ENCODE measurements around the gene MLLT6. TPM values are rescaled to one million over a fixed set of nuclear protein-coding genes. Genes with fewer than 3 reads are reported as not detected.

Gene MLLT6
- total RNA-seq, 1 donor from 2014 or later = 7.4 TPM

GRCh38 chr17:38748149-38748891 is 43.2 kb downstream of the MLLT6 start, which contains the start of gene PCGF2:
Gene PCGF2, minus strand, starts transcription at chr17:38748336. Its CDS starts 7,934 bp downstream, at chr17:38740402.
- Mint-ChIP-seq H3K36me3 (peaks cover 10% of the 10 kb centered on the region), H3K4me1 (peaks cover 54% of the 10 kb centered on the region)
- peaks cover 75% of the 10 kb centered on the region for H3K79me2 ChIP-seq (ENCODE audit: low read depth)

GRCh38 chr17:38748892-38749222 is 43.8 kb downstream of the MLLT6 start:
- H3K27me3 Mint-ChIP-seq (ENCODE audit: insufficient read depth, low read depth) = peaks cover 26% of the 10 kb centered on the region
- no peaks in the 10 kb centered on the region for H3K9me3 ChIP-seq (ENCODE audit: low read depth)
- peak overlapping the region; percentile 99 for H3K4me2 ChIP-seq
- H4K20me1 ChIP-seq (ENCODE audit: low read depth) = peaks cover 41% of the 10 kb centered on the region
- peaks cover 25% of the 10 kb centered on the region for H3K4me1 ChIP-seq
- no peaks in the 10 kb centered on the region for H3K27me3 ChIP-seq
- no peak overlapping the region for H3K27ac Mint-ChIP-seq
- peaks cover 39% of the 10 kb centered on the region for H3F3A ChIP-seq (ENCODE audit: low read depth)
- DNase-seq (ENCODE audit: low spot score) = no peak
- TF ChIP-seq EZH2phosphoT487 (IDR thresholded peaks at IDR 0.05) (no peak), CTCF (IDR thresholded peaks at IDR 0.05) (no peak), EZH2 (IDR thresholded peaks at IDR 0.05) (no peak)
- peaks cover 3% of the 10 kb centered on the region for H3K9me3 Mint-ChIP-seq
- peak overlapping the region; percentile 92 for H3K4me3 ChIP-seq
- H3K9ac ChIP-seq = peak overlapping the region; percentile 61
- peaks cover 75% of the 10 kb centered on the region for H3K79me2 ChIP-seq (ENCODE audit: low read depth)
- H3K4me1 Mint-ChIP-seq = peaks cover 52% of the 10 kb centered on the region
- H3K36me3 ChIP-seq = no peaks in the 10 kb centered on the region
- peak overlapping the region; percentile 40 for H2AFZ ChIP-seq (replicated peaks)
- peaks cover 13% of the 10 kb centered on the region for H3K36me3 Mint-ChIP-seq
- no peak overlapping the region for H3K27ac ChIP-seq
- H3K4me3 Mint-ChIP-seq = peak overlapping the region; percentile 99

More at GRCh38 chr17:38748149-38748891, 43.2 kb downstream of the MLLT6 start, which contains the start of gene PCGF2:
- H3K27ac ChIP-seq = peak within 1 kb of the TSS; percentile 51
- peaks cover 39% of the 10 kb centered on the region for H3F3A ChIP-seq (ENCODE audit: low read depth)
- peak within 1 kb of the TSS; percentile 74 for H3K9ac ChIP-seq
- H3K4me1 ChIP-seq = peaks cover 27% of the 10 kb centered on the region
- H3K27me3 ChIP-seq = no peaks in the 10 kb centered on the region
- H3K4me3 ChIP-seq = peak within 1 kb of the TSS; percentile 92
- Mint-ChIP-seq H3K9me3 (peaks cover 3% of the 10 kb centered on the region), H3K4me3 (peak within 1 kb of the TSS; percentile 99), H3K27ac (peak within 1 kb of the TSS; percentile 86), H3K27me3 (ENCODE audit: insufficient read depth, low read depth) (peaks cover 26% of the 10 kb centered on the region)
- peak; percentile 97 for DNase-seq (ENCODE audit: low spot score)
- peaks cover 45% of the 10 kb centered on the region for H4K20me1 ChIP-seq (ENCODE audit: low read depth)
- H3K4me2 ChIP-seq = peak within 1 kb of the TSS; percentile 99
- no peaks in the 10 kb centered on the region for H3K9me3 ChIP-seq (ENCODE audit: low read depth)
- no peaks in the 10 kb centered on the region for H3K36me3 ChIP-seq
- H2AFZ ChIP-seq (replicated peaks) = peak within 1 kb of the TSS; percentile 63
- TF ChIP-seq EZH2phosphoT487 (IDR thresholded peaks at IDR 0.05) (no peak), EZH2 (IDR thresholded peaks at IDR 0.05) (no peak), CTCF (IDR thresholded peaks at IDR 0.05) (no peak)

GRCh38 chr17:38749223-38750043 is 44.4 kb downstream of the MLLT6 start:
- Histone ChIP-seq H3K4me1 (peaks cover 20% of the 10 kb centered on the region), H3K9me3 (ENCODE audit: low read depth) (no peaks in the 10 kb centered on the region), H3K27ac (peak overlapping the region; percentile 51), H3K27me3 (no peaks in the 10 kb centered on the region), H3K4me2 (peak overlapping the region; percentile 99), H3K9ac (peak overlapping the region; percentile 61), H3K4me3 (peak overlapping the region; percentile 92), H2AFZ (replicated peaks) (peak overlapping the region; percentile 20), H4K20me1 (ENCODE audit: low read depth) (peaks cover 35% of the 10 kb centered on the region), H3K36me3 (no peaks in the 10 kb centered on the region), H3K79me2 (ENCODE audit: low read depth) (peaks cover 75% of the 10 kb centered on the region), H3F3A (ENCODE audit: low read depth) (peaks cover 42% of the 10 kb centered on the region)
- H3K9me3 Mint-ChIP-seq = peaks cover 3% of the 10 kb centered on the region
- peaks cover 48% of the 10 kb centered on the region for H3K4me1 Mint-ChIP-seq
- H3K4me3 Mint-ChIP-seq = peak overlapping the region; percentile 99
- no peak for TF ChIP-seq EZH2 (IDR thresholded peaks at IDR 0.05)
- H3K36me3 Mint-ChIP-seq = peaks cover 11% of the 10 kb centered on the region
- H3K27ac Mint-ChIP-seq = no peak overlapping the region
- peaks cover 23% of the 10 kb centered on the region for H3K27me3 Mint-ChIP-seq (ENCODE audit: insufficient read depth, low read depth)
- DNase-seq (ENCODE audit: low spot score) = peak; percentile 90
